ENCODE data around the gene ADRA2A. TPM values are rescaled to one million over a fixed set of nuclear protein-coding genes. Genes with fewer than 3 reads are reported as not detected.

Gene ADRA2A
- total RNA-seq, 1 donor from 2014 or later: 13.6 TPM

GRCh38 chr10:111079781-111080180 is 3.0 kb downstream of the ADRA2A start:
- Mint-ChIP-seq H3K4me3 (ENCODE audit: low read depth) (peak overlapping the region; percentile 69), H3K27ac (peak overlapping the region; percentile 90), H3K36me3 (ENCODE audit: insufficient read depth) (peaks cover 11% of the 10 kb centered on the region), H3K27me3 (peaks cover 68% of the 10 kb centered on the region), H3K9me3 (ENCODE audit: low read depth) (no peaks in the 10 kb centered on the region), H3K4me1 (ENCODE audit: low read depth) (peaks cover 22% of the 10 kb centered on the region)
- TF ChIP-seq CTCF (IDR thresholded peaks at IDR 0.05; ENCODE audit: unreplicated experiment): no peak
- no peak for DNase-seq (ENCODE audit: low spot score, unreplicated experiment)

GRCh38 chr10:111080224-111080623 is 3.4 kb downstream of the ADRA2A start:
- Mint-ChIP-seq H3K36me3 (ENCODE audit: insufficient read depth) (peaks cover 11% of the 10 kb centered on the region), H3K9me3 (ENCODE audit: low read depth) (no peaks in the 10 kb centered on the region), H3K27me3 (peaks cover 68% of the 10 kb centered on the region), H3K4me1 (ENCODE audit: low read depth) (peaks cover 22% of the 10 kb centered on the region), H3K27ac (peak overlapping the region; percentile 8), H3K4me3 (ENCODE audit: low read depth) (peak overlapping the region; percentile 69)
- no peak for DNase-seq (ENCODE audit: low spot score, unreplicated experiment)
- no peak for TF ChIP-seq CTCF (IDR thresholded peaks at IDR 0.05; ENCODE audit: unreplicated experiment)

GRCh38 chr10:111081595-111081994 is 4.8 kb downstream of the ADRA2A start:
- Mint-ChIP-seq H3K36me3 (ENCODE audit: insufficient read depth) (peaks cover 11% of the 10 kb centered on the region), H3K27me3 (peaks cover 68% of the 10 kb centered on the region), H3K27ac (no peak overlapping the region), H3K4me3 (ENCODE audit: low read depth) (no peak overlapping the region), H3K4me1 (ENCODE audit: low read depth) (peaks cover 22% of the 10 kb centered on the region), H3K9me3 (ENCODE audit: low read depth) (no peaks in the 10 kb centered on the region)
- no peak for TF ChIP-seq CTCF (IDR thresholded peaks at IDR 0.05; ENCODE audit: unreplicated experiment)
- DNase-seq (ENCODE audit: low spot score, unreplicated experiment): no peak

GRCh38 chr10:111082102-111082975 is 5.5 kb downstream of the ADRA2A start:
- Mint-ChIP-seq H3K36me3 (ENCODE audit: insufficient read depth) (peaks cover 11% of the 10 kb centered on the region), H3K4me1 (ENCODE audit: low read depth) (peaks cover 22% of the 10 kb centered on the region), H3K27ac (no peak overlapping the region), H3K27me3 (peaks cover 76% of the 10 kb centered on the region), H3K4me3 (ENCODE audit: low read depth) (no peak overlapping the region), H3K9me3 (ENCODE audit: low read depth) (no peaks in the 10 kb centered on the region)
- TF ChIP-seq CTCF (IDR thresholded peaks at IDR 0.05; ENCODE audit: unreplicated experiment): no peak
- no peak for DNase-seq (ENCODE audit: low spot score, unreplicated experiment)

GRCh38 chr10:111083222-111084095 is 6.6 kb downstream of the ADRA2A start:
- no peak for TF ChIP-seq CTCF (IDR thresholded peaks at IDR 0.05; ENCODE audit: unreplicated experiment)
- Mint-ChIP-seq H3K36me3 (ENCODE audit: insufficient read depth) (peaks cover 11% of the 10 kb centered on the region), H3K4me3 (ENCODE audit: low read depth) (no peak overlapping the region), H3K27me3 (peaks cover 67% of the 10 kb centered on the region), H3K4me1 (ENCODE audit: low read depth) (peaks cover 22% of the 10 kb centered on the region), H3K27ac (no peak overlapping the region), H3K9me3 (ENCODE audit: low read depth) (no peaks in the 10 kb centered on the region)
- no peak for DNase-seq (ENCODE audit: low spot score, unreplicated experiment)

Data from progenitor cell of endocrine pancreas (in vitro differentiated cells).